ENCODE results near the gene S1PR5.
"Not testable (repeated sequence)": the region's sequence is repeated elsewhere in the genome, so short reads cannot be mapped to it uniquely, and the experiment has no call there.

Gene S1PR5

DNA sequence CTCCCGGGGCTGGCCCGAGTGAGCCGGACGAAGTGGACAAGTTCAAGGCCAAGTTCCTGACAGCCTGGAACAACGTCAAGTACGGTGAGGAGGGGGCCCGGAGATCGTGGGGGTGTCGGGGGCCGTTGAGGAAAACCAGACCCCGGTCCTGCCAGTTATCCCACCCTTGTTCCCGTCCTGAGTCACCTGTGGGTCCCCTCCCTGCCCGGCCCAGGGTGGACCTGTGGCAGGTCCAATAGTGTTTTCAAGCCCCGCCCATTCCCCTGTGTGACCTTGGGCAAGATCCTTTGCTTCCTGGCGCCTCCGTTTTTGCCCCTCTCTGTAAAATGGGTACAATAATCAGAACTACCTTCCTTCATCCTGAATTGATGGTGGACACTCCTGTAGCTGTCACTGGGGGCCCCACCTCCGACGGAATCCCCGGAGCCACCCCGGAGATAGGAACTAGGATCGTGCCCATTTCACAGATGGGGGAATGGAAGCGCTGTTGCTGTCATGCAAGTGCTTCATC lies 27.1 kb upstream of the S1PR5 start:
- Histone ChIP-seq H3K4me1 (ENCODE audit: control insufficient read depth, low read length) (peaks cover 18% of the 10 kb centered on the region), H3F3A (ENCODE audit: control insufficient read depth, insufficient read depth) (peaks cover 11% of the 10 kb centered on the region), H3K79me2 (ENCODE audit: control insufficient read depth, low read length) (peaks cover 24% of the 10 kb centered on the region), H4K20me1 (ENCODE audit: control insufficient read depth, insufficient read depth, low read depth, low read length) (peaks cover 4% of the 10 kb centered on the region; the same call in 1 of the 2 replicates), H3K9me2 (replicated peaks; ENCODE audit: control insufficient read depth, low read length) (no peaks in the 10 kb centered on the region), H3K27me3 (ENCODE audit: control insufficient read depth, low read length) (peaks cover 7% of the 10 kb centered on the region), H3K36me3 (ENCODE audit: control insufficient read depth, low read length) (peaks cover 33% of the 10 kb centered on the region), H3K4me2 (ENCODE audit: low read length) (peak overlapping the region; percentile 96), H3K27ac (ENCODE audit: low read depth, low read length) (peak overlapping the region; percentile 41), H3K4me3 (ENCODE audit: low read length) (peak overlapping the region; percentile 96), H3K9me3 (ENCODE audit: control insufficient read depth, insufficient read depth, low read length) (no peaks in the 10 kb centered on the region)
- TF ChIP-seq, protein P1, sequence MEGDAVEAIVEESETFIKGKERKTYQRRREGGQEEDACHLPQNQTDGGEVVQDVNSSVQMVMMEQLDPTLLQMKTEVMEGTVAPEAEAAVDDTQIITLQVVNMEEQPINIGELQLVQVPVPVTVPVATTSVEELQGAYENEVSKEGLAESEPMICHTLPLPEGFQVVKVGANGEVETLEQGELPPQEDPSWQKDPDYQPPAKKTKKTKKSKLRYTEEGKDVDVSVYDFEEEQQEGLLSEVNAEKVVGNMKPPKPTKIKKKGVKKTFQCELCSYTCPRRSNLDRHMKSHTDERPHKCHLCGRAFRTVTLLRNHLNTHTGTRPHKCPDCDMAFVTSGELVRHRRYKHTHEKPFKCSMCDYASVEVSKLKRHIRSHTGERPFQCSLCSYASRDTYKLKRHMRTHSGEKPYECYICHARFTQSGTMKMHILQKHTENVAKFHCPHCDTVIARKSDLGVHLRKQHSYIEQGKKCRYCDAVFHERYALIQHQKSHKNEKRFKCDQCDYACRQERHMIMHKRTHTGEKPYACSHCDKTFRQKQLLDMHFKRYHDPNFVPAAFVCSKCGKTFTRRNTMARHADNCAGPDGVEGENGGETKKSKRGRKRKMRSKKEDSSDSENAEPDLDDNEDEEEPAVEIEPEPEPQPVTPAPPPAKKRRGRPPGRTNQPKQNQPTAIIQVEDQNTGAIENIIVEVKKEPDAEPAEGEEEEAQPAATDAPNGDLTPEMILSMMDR (IDR thresholded peaks at IDR 0.05; ENCODE audit: low read depth, low read length, poor library complexity, severe bottlenecking) = no peak
- no peak for TF ChIP-seq EZH2phosphoT487 (IDR thresholded peaks at IDR 0.05; ENCODE audit: borderline replicate concordance, low read length)

DNA sequence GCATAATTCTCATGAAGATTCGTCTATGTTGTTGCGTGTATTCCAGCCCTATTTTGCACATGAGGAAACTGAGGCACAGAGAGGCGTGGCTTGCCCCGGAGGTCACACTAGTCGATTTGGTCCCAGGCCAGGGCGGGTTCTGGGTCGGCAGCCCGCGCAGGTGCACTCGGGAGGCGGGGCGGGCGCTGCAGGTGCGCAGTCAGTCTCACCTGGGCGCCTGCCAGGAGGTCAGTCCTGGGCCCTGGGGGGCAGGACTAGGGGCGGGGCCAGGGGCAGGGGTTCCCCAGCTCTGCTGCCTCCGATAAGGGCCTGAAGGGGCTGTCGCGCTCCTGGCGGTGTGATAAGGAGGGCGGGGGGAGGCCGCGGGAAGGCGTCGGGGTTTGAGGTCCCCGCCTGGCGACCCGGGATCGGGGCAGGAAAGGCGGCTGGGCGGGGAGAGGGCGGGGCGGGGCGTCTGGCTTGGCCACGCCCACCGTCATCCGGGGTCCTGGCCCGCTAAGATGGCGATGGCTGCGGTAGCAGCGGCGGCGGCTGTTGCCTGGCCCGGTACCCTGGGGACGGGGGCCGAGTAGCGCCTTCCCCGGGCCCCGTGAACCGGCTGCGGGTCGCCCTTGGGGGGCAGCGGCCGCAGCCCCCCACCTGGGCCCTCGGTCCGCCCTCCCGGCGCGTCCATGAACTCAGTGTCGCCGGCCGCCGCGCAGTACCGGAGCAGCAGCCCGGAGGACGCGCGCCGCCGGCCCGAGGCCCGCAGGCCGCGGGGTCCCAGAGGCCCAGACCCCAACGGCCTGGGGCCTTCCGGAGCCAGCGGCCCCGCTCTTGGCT lies 26.4 kb upstream of the S1PR5 start, which contains the start of gene ATG4D:
Gene ATG4D (plus strand): TSS at position 485 of the 822 bp plus-strand sequence. CDS start 187 bp downstream, at position 672.
- Histone ChIP-seq H3K27ac (ENCODE audit: low read depth, low read length) (peak within 1 kb of the TSS; percentile 41), H3K27me3 (ENCODE audit: control insufficient read depth, low read length) (peaks cover 13% of the 10 kb centered on the region)
- TF ChIP-seq, protein P1 (IDR thresholded peaks at IDR 0.05; ENCODE audit: low read depth, low read length, poor library complexity, severe bottlenecking) = no peak
- no peak for TF ChIP-seq EZH2phosphoT487 (IDR thresholded peaks at IDR 0.05; ENCODE audit: borderline replicate concordance, low read length)

DNA sequence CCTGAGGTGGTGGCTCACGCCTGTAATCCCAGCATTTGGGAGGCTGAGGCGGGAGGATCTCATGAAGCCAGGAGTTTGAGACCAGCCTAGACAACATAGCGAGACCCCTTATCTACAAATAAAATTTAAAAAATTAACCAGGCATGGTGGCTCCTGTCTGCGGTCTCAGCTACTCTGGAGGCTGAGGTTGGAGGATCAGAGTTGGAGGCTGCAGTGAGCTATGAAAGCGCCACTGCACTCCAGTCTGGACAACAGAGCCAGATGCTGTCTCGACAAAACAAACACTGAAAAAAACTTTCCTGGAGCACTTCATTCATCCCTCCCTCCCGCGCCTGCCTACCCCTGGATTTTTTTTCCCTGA lies 25.8 kb upstream of the S1PR5 start:
- H3K27ac ChIP-seq (ENCODE audit: low read depth, low read length) = no peak overlapping the region

More for the DNA sequence above, 26.4 kb upstream of the S1PR5 start, which contains the start of gene ATG4D:
- Histone ChIP-seq H3K79me2 (ENCODE audit: control insufficient read depth, low read length) (peaks cover 24% of the 10 kb centered on the region), H3K9me2 (replicated peaks; ENCODE audit: control insufficient read depth, low read length) (no peaks in the 10 kb centered on the region), H3K4me3 (ENCODE audit: low read length) (peak within 1 kb of the TSS; percentile 96), H4K20me1 (ENCODE audit: control insufficient read depth, insufficient read depth, low read depth, low read length) (peaks cover 4% of the 10 kb centered on the region; the same call in 1 of the 2 replicates), H3K4me2 (ENCODE audit: low read length) (peak within 1 kb of the TSS; percentile 96), H3K36me3 (ENCODE audit: control insufficient read depth, low read length) (peaks cover 27% of the 10 kb centered on the region), H3F3A (ENCODE audit: control insufficient read depth, insufficient read depth) (peaks cover 11% of the 10 kb centered on the region), H3K9me3 (ENCODE audit: control insufficient read depth, insufficient read depth, low read length) (no peaks in the 10 kb centered on the region), H3K4me1 (ENCODE audit: control insufficient read depth, low read length) (peaks cover 18% of the 10 kb centered on the region)

DNA sequence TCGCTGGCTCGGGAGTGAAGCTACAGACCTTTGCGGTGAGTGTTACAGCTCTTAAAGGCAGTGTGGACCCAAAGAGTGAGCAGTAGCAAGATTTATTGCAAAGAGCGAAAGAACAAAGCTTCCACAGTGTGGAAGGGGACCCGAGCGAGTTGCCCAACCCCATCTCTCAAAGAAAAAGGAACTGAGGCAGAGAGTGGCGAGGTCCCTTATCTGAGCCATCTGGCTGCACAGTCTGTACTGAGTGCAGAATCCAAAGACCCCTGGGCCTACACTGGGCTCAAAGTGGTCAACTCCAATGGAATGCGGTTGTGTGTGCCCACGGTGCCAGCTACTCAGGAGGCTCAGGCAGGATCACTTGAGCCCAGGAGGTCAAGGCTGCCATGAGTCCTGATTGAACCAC lies 21.8 kb upstream of the S1PR5 start:
- H3K79me2 ChIP-seq (ENCODE audit: control insufficient read depth, low read length); H3K36me3 ChIP-seq (ENCODE audit: control insufficient read depth, low read length); H3K4me2 ChIP-seq (ENCODE audit: low read length); H3K4me1 ChIP-seq (ENCODE audit: control insufficient read depth, low read length); H3K27ac ChIP-seq (ENCODE audit: low read depth, low read length); H3K9me2 ChIP-seq (replicated peaks; ENCODE audit: control insufficient read depth, low read length); H3K4me3 ChIP-seq (ENCODE audit: low read length); H3K9me3 ChIP-seq (ENCODE audit: control insufficient read depth, insufficient read depth, low read length); H4K20me1 ChIP-seq (ENCODE audit: control insufficient read depth, insufficient read depth, low read depth, low read length): not testable (repeated sequence)
- H3K27me3 ChIP-seq (ENCODE audit: control insufficient read depth, low read length) = peaks cover 34% of the 10 kb centered on the region
- H3F3A ChIP-seq (ENCODE audit: control insufficient read depth, insufficient read depth) = peaks cover 11% of the 10 kb centered on the region

More for the DNA sequence above, 25.8 kb upstream of the S1PR5 start:
- Histone ChIP-seq H3K4me1 (ENCODE audit: control insufficient read depth, low read length) (peaks cover 18% of the 10 kb centered on the region), H3K4me2 (ENCODE audit: low read length) (peak overlapping the region; percentile 96), H3K79me2 (ENCODE audit: control insufficient read depth, low read length) (peaks cover 24% of the 10 kb centered on the region), H3K27me3 (ENCODE audit: control insufficient read depth, low read length) (peaks cover 19% of the 10 kb centered on the region), H3F3A (ENCODE audit: control insufficient read depth, insufficient read depth) (peaks cover 11% of the 10 kb centered on the region), H3K36me3 (ENCODE audit: control insufficient read depth, low read length) (peaks cover 21% of the 10 kb centered on the region), H3K4me3 (ENCODE audit: low read length) (peak overlapping the region; percentile 96), H4K20me1 (ENCODE audit: control insufficient read depth, insufficient read depth, low read depth, low read length) (peaks cover 4% of the 10 kb centered on the region; the same call in 1 of the 2 replicates), H3K9me3 (ENCODE audit: control insufficient read depth, insufficient read depth, low read length) (no peaks in the 10 kb centered on the region), H3K9me2 (replicated peaks; ENCODE audit: control insufficient read depth, low read length) (no peaks in the 10 kb centered on the region)
- TF ChIP-seq, protein P1 (IDR thresholded peaks at IDR 0.05; ENCODE audit: low read depth, low read length, poor library complexity, severe bottlenecking) = no peak
- no peak for TF ChIP-seq EZH2phosphoT487 (IDR thresholded peaks at IDR 0.05; ENCODE audit: borderline replicate concordance, low read length)

Data from DOHH2 (cell line).